ENCODE results near the gene INPP4A.

INPP4A gene

GRCh38 chr2:98438190-98439133, 6.2 kb upstream of the INPP4A start:
- DNase-seq: no peak

- no peak for DNase-seq
Observed at GRCh38 chr2:98441706-98442450, 2.8 kb upstream of the INPP4A start.

GRCh38 chr2:98442488-98442887, 2.2 kb upstream of the INPP4A start:
- DNase-seq: no peak

- DNase-seq: no peak
Observed at GRCh38 chr2:98445177-98445682, 572 bp downstream of the INPP4A start.

- no peak for DNase-seq
Observed at GRCh38 chr2:98445683-98446581, 1.3 kb downstream of the INPP4A start.

GRCh38 chr2:98446850-98447249, 2.2 kb downstream of the INPP4A start:
- no peak for DNase-seq

- DNase-seq: no peak
Observed at GRCh38 chr2:98448441-98449145, 3.9 kb downstream of the INPP4A start.

GRCh38 chr2:98452396-98453027, 7.9 kb downstream of the INPP4A start:
- no peak for DNase-seq

GRCh38 chr2:98453083-98453482, 8.4 kb downstream of the INPP4A start:
- DNase-seq: no peak

GRCh38 chr2:98453531-98453930, 8.9 kb downstream of the INPP4A start:
- DNase-seq: no peak

GRCh38 chr2:98454073-98454472, 9.4 kb downstream of the INPP4A start:
- DNase-seq: no peak

GRCh38 chr2:98454500-98455235, 10.0 kb downstream of the INPP4A start:
- DNase-seq: no peak

- no peak for DNase-seq
Observed at GRCh38 chr2:98455494-98455976, 10.9 kb downstream of the INPP4A start.

GRCh38 chr2:98457045-98457696, 12.5 kb downstream of the INPP4A start:
- no peak for DNase-seq

GRCh38 chr2:98458207-98458606, 13.5 kb downstream of the INPP4A start:
- DNase-seq: no peak

GRCh38 chr2:98458667-98459380, 14.2 kb downstream of the INPP4A start:
- DNase-seq: no peak

GRCh38 chr2:98459496-98460175, 15.0 kb downstream of the INPP4A start:
- no peak for DNase-seq

- no peak for DNase-seq
Observed at GRCh38 chr2:98460573-98461497, 16.2 kb downstream of the INPP4A start.

All from NCI-H226 (cell line).